GM21576 (cell line): ENCODE data around the gene ARHGEF2.

Experiments used
- ATAC-seq: cut with Tn5 transposase; IDR thresholded peaks from one replicate; pipeline ENCODE4 v1.9.1; 2021; ENCODE audit warnings: mild to moderate bottlenecking, moderate library complexity; ENCODE audit not compliant: unreplicated experiment

The ARHGEF2 gene

DNA sequence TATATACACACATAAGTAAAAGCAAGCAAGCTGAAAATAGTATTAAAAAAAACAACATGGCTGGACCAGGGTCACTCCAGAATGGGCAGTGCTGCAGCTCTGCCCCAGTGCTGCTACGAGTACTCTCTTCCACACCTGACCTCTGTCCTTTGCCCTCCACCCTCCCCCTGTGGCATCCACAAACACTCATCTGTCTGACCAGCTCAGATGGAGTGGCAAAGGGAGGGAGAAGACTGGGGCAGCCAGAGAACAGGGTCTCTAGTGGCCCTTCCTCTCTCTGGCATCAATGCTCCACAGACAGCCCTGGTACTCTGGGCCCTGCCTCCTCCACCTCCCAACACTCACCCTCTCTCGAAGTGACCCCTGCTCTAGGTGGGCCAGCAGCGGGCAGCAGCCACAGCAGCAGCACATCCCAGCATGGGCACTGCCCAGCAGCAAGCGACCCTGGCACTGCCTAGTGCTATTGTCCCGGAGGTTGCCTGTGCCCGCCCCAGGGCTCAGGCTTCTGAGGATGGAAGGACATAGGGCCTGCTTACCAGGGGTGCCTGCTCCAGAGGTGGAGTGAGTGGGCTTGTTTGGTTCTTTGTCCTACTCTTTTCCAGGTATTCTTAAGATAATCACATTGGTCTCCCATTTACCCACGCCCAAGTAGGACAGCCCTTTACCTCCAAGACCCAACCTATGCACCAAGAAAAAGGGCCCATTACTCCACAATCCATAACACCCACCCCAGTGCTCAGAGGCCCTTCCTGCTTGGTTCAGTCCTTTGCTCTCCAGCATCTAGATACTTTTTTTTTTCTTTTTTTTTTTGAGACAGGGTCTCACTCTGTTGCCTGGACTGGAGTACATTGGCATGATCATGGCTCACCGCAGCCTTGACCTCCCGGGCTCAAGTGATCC lies 6.2 kb downstream of the ARHGEF2 start:
- ATAC-seq, result no peak

DNA sequence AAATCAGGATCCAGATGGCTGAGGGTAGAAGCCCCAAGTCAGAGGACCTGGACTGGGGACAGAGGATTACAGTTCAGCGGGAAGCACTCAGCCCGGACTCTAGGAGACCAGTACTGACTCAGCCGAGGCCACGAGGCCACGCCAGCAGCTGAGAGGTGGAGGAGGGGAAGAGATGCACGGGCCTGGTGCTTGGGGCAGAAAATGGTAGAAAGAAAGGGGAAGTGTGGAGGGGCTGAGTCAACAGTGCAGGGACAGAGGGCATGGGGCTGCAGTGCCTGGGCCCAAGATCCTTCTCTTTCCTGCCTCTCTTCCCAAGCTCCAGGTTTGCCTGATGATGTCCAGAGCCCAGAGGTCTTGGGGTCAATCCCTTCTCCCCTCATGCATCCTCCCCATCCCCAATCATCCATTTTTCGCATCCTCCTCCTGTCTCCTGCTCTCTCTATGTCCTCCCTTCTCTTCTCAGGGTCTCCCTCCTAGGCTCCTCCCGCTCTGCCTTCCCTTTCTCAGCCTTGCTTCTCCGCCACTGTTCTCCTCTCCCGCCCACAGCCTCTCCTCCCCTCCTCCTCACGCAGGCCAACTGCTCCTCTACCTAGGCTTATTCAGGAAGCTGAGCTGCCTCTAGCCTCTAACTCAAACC lies 7.7 kb downstream of the ARHGEF2 start:
- ATAC-seq, result peak; percentile 70

- no peak for ATAC-seq
Measured at GRCh38 chr1:155969377-155969791, 9.0 kb downstream of the ARHGEF2 start.

DNA sequence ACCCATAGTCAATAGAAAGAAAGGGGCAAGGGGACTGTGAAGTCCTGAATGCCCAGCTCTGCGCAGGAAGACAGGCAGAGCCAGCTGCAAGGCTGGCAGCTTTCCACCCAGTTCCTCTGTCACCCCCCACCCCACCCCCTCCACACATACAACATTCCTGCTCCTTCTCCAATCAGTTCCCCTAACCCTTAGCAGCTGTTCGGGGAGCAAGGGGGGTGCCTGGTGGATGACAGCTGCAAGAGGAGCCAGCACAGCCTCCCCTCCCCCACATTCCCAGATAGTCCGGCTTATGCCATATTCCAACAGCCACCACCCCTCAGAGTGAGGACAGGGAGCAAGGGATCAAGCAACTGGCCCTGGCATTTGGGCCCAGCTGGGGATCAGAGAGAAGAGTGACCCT lies 9.7 kb downstream of the ARHGEF2 start:
- ATAC-seq, result no peak

GRCh38 chr1:155968051-155968400 lies 10.3 kb downstream of the ARHGEF2 start:
- no peak for ATAC-seq

- ATAC-seq, result no peak
Measured at GRCh38 chr1:155967341-155968050, 10.9 kb downstream of the ARHGEF2 start.

DNA sequence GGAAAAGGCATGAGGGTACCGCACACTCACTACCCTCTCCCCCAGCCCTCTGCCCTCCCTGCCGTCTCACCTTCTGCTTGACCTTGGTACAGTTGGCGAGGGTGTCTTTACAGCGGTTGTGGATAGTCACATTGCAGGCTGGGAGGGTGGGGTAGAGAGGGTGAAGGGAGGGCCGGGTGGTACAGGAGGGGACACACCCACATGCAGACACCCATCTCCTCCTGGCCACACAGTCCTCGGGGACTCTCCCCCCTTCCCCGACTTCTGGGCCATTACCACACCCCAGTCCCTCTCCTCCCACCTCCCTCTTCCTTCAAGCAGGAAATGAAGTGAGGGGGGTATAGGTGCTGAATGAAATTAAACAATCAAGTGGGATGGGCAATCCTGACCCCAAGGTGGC lies 11.6 kb downstream of the ARHGEF2 start:
- ATAC-seq, result no peak

DNA sequence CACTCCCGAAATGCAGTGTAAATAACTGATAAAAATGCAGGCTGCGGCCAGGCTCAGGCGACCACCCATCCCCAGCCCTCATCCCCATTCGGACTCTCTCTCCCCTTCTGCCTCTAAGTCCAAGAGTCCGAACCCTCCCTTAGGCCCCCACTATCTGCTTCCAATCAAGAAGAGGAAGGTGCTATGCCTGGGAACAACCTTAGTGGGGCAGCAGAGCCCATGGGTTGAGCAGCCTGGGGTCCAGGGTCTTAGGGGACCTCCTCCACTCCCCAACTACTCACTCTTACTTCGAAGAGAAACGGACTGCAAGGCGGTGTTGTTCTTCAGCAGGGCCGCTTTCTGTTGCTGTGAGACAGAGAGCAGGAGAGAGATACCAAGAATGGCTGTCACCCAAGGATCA lies 12.2 kb downstream of the ARHGEF2 start:
- no peak for ATAC-seq

DNA sequence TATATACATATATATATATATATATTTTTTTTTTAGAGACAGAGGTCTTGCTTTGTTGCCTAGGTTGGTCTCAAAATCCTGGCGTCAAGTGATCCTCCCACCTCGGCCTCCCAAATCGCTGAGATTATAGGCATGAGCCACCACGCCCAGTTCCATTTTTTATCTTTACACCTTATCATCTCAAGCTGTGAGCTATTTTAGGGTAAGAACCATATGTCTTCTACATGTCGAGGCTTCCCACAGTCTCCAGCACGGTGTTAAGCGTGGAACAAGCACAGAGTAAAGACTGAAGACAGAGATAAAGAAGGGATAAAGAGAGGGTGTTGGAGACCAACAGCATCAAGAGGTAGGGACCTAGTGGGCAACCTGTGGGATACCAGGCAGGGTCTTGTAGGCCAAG lies 14.2 kb downstream of the ARHGEF2 start:
- ATAC-seq, result no peak

- ATAC-seq, result no peak
Measured at GRCh38 chr1:155962599-155963211, 15.6 kb downstream of the ARHGEF2 start.

DNA sequence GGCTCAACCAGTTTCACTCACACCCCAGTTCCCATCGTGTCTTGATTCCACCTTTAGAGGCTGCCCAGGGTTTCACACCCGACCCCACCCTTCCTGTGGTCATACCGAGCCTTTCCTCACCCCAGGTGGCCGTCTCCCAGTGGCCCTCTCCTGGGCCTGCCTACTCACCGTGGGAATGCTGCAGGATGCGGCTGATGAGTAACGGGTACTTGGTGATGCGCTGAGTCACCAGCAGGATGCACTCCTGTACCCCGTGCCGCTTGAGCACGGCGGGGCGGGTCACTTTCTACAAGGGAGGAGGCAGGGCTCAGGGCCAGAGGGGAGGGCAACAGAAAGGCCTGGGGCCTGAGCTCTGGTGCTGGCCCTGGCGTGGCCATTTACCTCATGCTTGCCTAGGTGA lies 16.4 kb downstream of the ARHGEF2 start:
- ATAC-seq, result no peak

- no peak for ATAC-seq
Measured at GRCh38 chr1:155960081-155960745, 18.1 kb downstream of the ARHGEF2 start.

DNA sequence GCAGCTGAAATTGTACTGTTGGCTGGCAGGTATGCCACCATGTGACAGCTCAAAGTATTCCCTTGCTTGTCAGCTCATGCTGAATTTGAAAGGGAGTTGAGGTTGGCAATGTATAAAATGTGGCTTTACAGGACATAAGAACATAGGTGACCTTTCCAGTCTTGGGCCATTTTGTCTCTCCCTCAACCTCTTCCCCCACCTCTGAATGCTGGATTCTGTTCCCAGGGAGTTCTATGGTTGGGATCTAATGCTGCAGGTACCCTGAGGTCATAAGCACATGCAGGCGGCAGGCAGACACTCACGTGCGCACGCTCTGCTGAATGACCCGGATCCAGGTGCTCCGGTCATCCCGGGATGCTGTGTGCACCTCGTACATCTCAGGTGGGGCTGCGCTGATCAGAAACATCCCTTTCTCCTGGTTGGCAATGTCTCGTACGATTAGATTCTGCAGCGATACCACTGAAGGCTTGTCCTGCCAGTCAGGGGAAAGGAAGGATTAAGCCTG lies 20.9 kb downstream of the ARHGEF2 start:
- no peak for ATAC-seq

DNA sequence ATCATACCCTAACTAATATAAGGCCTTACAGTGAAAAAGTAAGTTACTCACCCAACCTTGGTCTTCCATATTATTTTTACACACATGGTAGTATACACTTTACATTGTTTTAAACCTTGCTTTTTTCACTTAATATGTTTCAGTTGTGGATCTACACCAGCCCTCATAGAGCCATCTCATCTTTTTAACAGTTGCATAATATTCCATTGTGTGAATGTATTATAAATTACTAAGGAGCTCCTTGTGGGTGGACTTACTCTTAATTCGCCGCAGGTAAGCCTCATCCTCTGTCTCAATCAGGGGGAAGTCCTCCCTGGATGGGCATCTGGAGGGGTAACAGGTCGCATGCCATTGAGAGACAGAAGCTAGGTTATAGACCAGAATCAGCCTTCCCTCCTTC lies 23.7 kb downstream of the ARHGEF2 start:
- ATAC-seq, result no peak

DNA sequence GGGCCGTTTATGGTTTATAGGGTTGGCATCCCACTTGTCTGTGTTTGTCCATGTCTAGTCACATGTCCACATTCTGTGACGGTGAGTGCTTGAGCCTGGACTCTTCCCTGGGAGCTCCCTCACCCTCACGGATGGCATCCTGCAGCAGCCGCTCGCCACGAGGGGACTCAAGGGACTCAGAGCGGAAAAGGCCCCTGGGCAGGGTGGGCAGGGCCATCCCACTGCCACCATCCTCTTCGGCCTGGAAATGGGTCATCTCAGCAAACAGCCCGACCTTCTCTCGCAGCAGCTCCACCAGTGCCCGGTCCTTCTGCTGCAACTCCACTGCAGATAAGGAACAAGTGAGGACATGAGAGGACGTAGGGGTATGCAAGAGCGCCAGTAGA lies 25.8 kb downstream of the ARHGEF2 start:
- ATAC-seq, result no peak

DNA sequence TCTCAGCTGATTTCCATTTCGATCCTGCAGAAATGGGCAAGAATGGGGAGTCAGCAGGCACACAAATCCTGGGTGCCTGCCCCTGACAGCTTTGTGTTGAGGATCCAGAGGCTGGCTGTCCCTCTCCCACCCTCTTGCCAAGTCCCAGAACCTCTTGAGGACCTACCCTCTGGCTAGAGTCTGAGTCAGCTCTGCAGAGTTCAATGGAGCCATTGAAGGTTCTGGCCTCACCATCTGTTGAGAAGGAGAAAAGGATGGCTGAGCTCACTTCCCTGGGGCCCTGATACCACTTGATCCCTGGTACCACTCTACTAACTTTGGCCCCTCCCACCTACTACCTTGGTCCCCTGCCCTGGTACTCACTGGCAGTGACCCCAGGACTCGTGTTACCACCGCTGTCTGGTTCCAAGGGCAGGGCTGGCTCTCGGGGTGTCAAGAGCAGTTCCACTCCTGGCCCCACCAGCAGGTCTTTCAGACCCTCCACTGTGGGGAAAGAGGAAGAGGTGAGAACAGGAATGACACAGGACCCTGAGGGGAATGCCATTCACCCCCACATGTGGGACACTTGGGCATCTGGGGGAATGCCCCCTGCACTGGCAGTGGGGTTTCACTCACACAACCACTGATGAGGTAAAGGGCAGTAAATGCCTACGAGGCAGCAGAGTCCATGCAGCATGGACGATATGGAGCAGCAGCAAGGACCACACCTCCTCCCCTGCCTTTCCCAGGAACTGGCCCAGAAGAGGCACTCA lies 26.4 kb downstream of the ARHGEF2 start:
- ATAC-seq, result no peak

- no peak for ATAC-seq
Measured at GRCh38 chr1:155950829-155951228, 27.5 kb downstream of the ARHGEF2 start.

DNA sequence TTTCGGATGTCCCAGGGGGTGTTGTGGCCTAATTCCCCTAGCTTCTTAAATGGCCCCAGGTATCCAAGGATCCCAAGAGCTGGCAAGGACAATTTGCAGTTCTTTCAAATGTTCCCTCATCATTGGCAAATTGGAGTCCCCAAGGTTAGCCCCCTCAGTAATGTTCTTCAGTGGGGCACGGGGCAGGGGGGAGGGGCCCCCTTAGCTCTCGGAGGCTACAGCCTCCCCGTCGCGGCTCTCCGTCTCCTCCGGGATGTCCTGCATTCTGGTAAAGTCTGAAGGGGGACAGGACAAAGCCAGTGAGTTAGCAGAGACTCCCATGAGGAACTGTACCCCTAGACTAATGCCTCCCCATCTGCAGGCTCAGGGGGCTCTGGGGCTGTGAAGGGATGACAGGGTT lies 30.6 kb downstream of the ARHGEF2 start:
- no peak for ATAC-seq

GRCh38 chr1:155947292-155947691 lies 31.1 kb downstream of the ARHGEF2 start:
- no peak for ATAC-seq

- peak; percentile 12 for ATAC-seq
Measured at GRCh38 chr1:155946633-155947219, 31.6 kb downstream of the ARHGEF2 start.
